Measurements from ENCODE around the gene RAD51C.

Gene RAD51C

DNA sequence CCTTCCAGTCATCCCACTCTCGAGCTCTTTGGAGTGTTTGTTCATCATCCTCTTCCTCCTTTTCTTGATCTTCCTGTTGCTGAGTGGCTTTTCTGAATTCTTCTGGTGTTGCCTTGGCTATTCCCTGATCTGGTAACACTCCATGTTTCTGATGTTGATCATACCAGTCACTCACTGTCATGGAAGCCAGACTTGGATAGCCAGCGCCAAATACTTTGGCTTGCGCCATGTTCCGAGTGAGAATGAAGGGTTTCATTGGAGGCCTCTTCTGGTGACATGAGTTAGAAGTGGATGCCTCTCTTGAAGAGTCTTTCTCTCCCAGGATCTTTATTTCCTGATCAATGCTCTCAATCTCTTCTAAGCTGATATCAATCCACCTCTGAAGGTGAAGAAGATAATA is 31.8 kb upstream of the RAD51C start:
- TF ChIP-seq, protein P1, sequence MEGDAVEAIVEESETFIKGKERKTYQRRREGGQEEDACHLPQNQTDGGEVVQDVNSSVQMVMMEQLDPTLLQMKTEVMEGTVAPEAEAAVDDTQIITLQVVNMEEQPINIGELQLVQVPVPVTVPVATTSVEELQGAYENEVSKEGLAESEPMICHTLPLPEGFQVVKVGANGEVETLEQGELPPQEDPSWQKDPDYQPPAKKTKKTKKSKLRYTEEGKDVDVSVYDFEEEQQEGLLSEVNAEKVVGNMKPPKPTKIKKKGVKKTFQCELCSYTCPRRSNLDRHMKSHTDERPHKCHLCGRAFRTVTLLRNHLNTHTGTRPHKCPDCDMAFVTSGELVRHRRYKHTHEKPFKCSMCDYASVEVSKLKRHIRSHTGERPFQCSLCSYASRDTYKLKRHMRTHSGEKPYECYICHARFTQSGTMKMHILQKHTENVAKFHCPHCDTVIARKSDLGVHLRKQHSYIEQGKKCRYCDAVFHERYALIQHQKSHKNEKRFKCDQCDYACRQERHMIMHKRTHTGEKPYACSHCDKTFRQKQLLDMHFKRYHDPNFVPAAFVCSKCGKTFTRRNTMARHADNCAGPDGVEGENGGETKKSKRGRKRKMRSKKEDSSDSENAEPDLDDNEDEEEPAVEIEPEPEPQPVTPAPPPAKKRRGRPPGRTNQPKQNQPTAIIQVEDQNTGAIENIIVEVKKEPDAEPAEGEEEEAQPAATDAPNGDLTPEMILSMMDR (IDR thresholded peaks at IDR 0.05; ENCODE audit: insufficient read depth, low read length, missing control alignments): no peak
- no peak overlapping the region for H3K4me3 ChIP-seq (ENCODE audit: low read depth, low read length)
- POLR2A ChIA-PET: interaction anchor here (5.2 kb wide), 1 partner anchor 30 kb away, joined by 95 read pairs; no protein-coding TSS in a partner anchor

DNA sequence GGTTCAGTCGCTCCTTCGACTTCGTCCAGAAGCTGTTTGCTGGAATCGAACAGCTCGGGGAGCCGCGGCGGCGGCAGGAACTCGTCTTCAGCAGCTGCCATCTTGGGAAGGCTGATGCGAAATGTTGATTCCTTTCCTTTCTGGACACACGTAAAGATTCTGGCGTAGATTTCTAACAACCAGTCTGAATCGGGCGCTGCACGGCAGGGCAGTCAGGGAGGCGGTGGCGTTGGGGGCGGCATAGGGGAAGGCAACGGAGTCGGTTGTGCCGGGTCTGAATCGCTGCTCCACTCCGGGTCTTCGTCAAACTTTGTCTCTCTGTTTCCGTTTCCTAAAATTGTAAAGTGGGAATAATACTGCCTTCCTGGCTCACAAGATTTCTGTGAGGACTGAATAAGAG is 30.9 kb upstream of the RAD51C start:
- CTCF ChIA-PET: interaction anchor here (0.6 kb wide), 1 partner anchor 334 kb away, joined by 3 read pairs; no protein-coding TSS in a partner anchor
- POLR2A ChIA-PET: interaction anchor here (5.2 kb wide), 1 partner anchor 31 kb away, joined by 95 read pairs; no protein-coding TSS in a partner anchor
- TF ChIP-seq, protein P1 (IDR thresholded peaks at IDR 0.05; ENCODE audit: insufficient read depth, low read length, missing control alignments): no peak
- no peak overlapping the region for H3K4me3 ChIP-seq (ENCODE audit: low read depth, low read length)
- no peak for DNase-seq (ENCODE audit: low read depth, low spot score)

More for the DNA sequence above, 31.8 kb upstream of the RAD51C start:
- CTCF ChIA-PET: interaction anchor here (1.5 kb wide), 1 partner anchor 345 kb away, joined by 3 read pairs; no protein-coding TSS in a partner anchor
- no peak for DNase-seq (ENCODE audit: low read depth, low spot score)

DNA sequence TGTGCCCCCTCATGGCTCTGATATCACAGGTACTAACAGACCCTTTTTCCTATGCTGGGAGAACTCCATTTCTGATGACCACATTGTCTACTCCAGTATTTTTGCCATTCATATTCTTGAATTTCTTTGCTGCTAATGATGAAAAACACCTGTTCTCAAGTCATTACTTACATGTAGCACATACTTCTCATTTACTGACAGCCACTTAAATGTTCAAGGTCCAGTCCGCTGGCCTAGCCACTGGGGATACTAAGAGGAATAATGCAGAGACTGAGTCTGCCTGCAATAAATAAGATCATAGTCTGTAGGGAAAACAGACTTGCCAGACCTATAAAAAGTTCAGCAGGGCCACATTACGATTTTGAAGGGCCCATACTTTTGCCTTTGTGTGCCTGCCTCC is 28.1 kb upstream of the RAD51C start:
- CTCF ChIA-PET: no interaction called here
- no peak for DNase-seq (ENCODE audit: low read depth, low spot score)
- POLR2A ChIA-PET: interaction anchor here (0.6 kb wide), 1 partner anchor 32 kb away, joined by 3 read pairs; no protein-coding TSS in a partner anchor
- TF ChIP-seq, protein P1 (IDR thresholded peaks at IDR 0.05; ENCODE audit: insufficient read depth, low read length, missing control alignments): no peak
- no peak overlapping the region for H3K4me3 ChIP-seq (ENCODE audit: low read depth, low read length)

DNA sequence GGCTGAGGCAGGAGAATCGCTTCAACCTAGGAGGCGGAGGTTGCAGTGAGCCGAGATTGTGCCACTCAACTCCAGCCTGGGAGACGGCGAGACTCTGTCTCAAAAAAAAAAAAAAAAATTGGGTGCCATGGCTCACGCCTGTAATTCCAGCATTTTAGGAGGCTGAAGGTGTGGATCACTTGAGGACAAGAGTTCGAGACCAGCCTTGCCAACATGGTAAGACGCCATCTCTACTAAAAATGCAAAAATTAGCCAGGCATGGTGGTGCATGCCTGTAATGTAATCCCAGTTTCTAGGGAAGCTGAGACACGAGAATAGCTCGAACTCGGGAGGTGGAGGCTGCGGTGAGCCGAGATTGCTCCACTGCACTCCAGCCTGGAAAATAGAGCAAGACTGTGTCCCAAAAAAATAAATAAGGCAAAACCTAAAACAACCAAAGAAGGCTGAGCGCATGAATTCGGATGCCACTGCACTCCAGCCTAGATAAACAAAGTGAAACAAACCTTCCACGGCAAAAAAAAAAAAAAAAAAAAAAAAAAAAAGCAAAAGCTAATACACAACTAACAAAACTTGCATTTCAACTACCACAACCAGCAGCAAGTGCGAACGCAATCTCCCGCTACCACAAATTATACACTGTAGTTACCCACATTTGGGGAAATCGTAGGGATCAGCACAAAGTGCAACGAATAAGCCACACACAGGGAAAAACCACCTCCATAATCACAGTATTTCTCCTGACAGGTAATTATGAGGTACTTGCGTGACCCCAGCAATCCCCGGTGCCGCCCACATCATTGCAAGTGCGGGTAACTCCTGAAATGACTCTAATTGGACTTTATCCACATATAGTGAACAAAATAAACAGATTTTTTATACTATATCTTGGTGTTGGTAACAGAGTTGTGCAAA is 26.2 kb upstream of the RAD51C start:
- DNase-seq (ENCODE audit: low read depth, low spot score): no peak
- no peak overlapping the region for H3K4me3 ChIP-seq (ENCODE audit: low read depth, low read length)
- TF ChIP-seq, protein P1 (IDR thresholded peaks at IDR 0.05; ENCODE audit: insufficient read depth, low read length, missing control alignments): no peak
- ChIA-PET CTCF (no interaction called here), POLR2A (no interaction called here)

DNA sequence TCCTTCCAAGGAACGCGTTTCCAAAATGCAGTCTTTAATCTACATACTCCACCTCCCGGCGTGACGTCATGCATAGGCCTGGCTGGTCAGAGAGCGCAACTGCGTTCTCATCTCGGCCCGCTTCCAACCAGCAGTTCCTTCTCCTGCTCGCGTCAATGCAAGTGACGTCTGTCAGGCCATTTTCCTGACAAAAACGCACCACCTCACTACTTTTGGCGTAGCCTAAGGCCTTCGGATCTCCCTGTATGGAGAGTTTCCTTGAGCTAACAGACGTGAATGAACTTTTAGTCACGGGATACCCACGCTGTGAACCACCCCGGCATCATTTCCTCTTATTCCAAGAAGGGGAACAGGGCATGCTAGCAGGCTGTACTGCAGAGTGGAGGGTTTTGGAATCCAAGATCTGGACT is 25.5 kb upstream of the RAD51C start:
- ChIA-PET POLR2A (no interaction called here), CTCF (no interaction called here)
- no peak for DNase-seq (ENCODE audit: low read depth, low spot score)

More for the DNA sequence above, 25.5 kb upstream of the RAD51C start:
- TF ChIP-seq, protein P1 (IDR thresholded peaks at IDR 0.05; ENCODE audit: insufficient read depth, low read length, missing control alignments): no peak
- H3K4me3 ChIP-seq (ENCODE audit: low read depth, low read length): no peak overlapping the region

All from AG04449 (cell line).